Left lung (tissue), 10 donors: ENCODE measurements around the gene C11orf86. TPM values are rescaled to one million over a fixed set of nuclear protein-coding genes. Genes with fewer than 3 reads are reported as not detected.

Experiments
- ATAC-seq: fragments of 200-7000 bp; cut with Tn5 transposase; one replicate; pipeline ENCODE4 v1.9.1; 2020; ENCODE audit warnings: moderate library complexity
- DNase-seq, 4 donors: peaks; one replicate each; pipeline ENCODE4 v3.0.0-alpha.2; 2013 to 2020
- H3K27ac ChIP-seq, 2 donors: fragments of 200-600 bp; sonication (generic) in 1 of 2; one replicate each; pipeline versions ENCODE4 v1.5.0 to v1.8.0; 2020 to 2021
- H3K27me3 ChIP-seq, 2 donors: fragments of 200-600 bp; sonication (generic) in 1 of 2; one replicate each; pipeline versions ENCODE4 v1.5.0 to v1.8.0; 2020 to 2021
- H3K36me3 ChIP-seq, 2 donors: fragments of 200-600 bp; sonication (generic) in 1 of 2; one replicate each; pipeline versions ENCODE4 v1.5.0 to v1.8.0; 2020 to 2021
- H3K4me1 ChIP-seq, 2 donors: fragments of 200-600 bp; one replicate each; pipeline ENCODE4 v1.8.0; 2021
- H3K4me3 ChIP-seq, 2 donors: fragments of 200-600 bp; sonication (generic) in 1 of 2; one replicate each; pipeline versions ENCODE4 v1.5.0 to v1.8.0; 2020 to 2021; ENCODE audit warnings: mild to moderate bottlenecking in 1 of 2
- H3K9me3 ChIP-seq, 2 donors: fragments of 200-600 bp; sonication (generic) in 1 of 2; one replicate each; pipeline versions ENCODE4 v1.5.0 to v1.8.0; 2020 to 2021
- intact Hi-C, 2 donors: fragments of 100-400 bp; cut with DNase I; formaldehyde crosslinking; loops; one replicate each; pipeline versions ENCODE4 v1.11.2 to v1.14.2; 2022
- polyA plus RNA-seq, 6 donors: library from polyadenylated mRNA; unstranded; fragments of 120-200 nt; gene quantifications; one replicate each; pipeline ENCODE4 v1.2.1, GENCODE V29; 2013; ENCODE audit not compliant: insufficient read length in 6 of 6
- total RNA-seq, 2 donors: library from RNA; stranded (reverse); fragmentation: NEBNext Ultra II Directional; extraction: Animal tissue kit (Norgen Biotek cat#: 25700); gene quantifications; one replicate each; pipeline ENCODE4 v1.2.1, GENCODE V29; 2021
- TF ChIP-seq, protein P1 (sequence below), 2 donors: fragments of 200-600 bp; sonication (generic) in 1 of 2; IDR thresholded peaks; one replicate each; pipeline versions ENCODE4 v1.5.0 to v1.8.0; 2021; ENCODE audit warnings: antibody characterized with exemption in 2 of 2
- donor health status: DM: no; HTN: yes; CAD: no.
- donor health status: DM: no; HTN: no; CAD: no.

The C11orf86 gene
- total and polyA plus RNA-seq, 8 donors: not detected

- Histone ChIP-seq H3K9me3 (no peaks in the 10 kb centered on the region), H3K4me3 (no peak overlapping the region), H3K27ac (no peak overlapping the region), H3K36me3 (no peaks in the 10 kb centered on the region), H3K4me1 (no peaks in the 10 kb centered on the region), H3K27me3 (no peaks in the 10 kb centered on the region)
- DNase-seq (no peak), ATAC-seq (no peak)
- TF ChIP-seq, protein P1, sequence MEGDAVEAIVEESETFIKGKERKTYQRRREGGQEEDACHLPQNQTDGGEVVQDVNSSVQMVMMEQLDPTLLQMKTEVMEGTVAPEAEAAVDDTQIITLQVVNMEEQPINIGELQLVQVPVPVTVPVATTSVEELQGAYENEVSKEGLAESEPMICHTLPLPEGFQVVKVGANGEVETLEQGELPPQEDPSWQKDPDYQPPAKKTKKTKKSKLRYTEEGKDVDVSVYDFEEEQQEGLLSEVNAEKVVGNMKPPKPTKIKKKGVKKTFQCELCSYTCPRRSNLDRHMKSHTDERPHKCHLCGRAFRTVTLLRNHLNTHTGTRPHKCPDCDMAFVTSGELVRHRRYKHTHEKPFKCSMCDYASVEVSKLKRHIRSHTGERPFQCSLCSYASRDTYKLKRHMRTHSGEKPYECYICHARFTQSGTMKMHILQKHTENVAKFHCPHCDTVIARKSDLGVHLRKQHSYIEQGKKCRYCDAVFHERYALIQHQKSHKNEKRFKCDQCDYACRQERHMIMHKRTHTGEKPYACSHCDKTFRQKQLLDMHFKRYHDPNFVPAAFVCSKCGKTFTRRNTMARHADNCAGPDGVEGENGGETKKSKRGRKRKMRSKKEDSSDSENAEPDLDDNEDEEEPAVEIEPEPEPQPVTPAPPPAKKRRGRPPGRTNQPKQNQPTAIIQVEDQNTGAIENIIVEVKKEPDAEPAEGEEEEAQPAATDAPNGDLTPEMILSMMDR (IDR thresholded peaks at IDR 0.05): no peak
- intact Hi-C loops: no loop called here
Observed at GRCh38 chr11:66992041-66992440, 16.9 kb downstream of the C11orf86 start.

DNA sequence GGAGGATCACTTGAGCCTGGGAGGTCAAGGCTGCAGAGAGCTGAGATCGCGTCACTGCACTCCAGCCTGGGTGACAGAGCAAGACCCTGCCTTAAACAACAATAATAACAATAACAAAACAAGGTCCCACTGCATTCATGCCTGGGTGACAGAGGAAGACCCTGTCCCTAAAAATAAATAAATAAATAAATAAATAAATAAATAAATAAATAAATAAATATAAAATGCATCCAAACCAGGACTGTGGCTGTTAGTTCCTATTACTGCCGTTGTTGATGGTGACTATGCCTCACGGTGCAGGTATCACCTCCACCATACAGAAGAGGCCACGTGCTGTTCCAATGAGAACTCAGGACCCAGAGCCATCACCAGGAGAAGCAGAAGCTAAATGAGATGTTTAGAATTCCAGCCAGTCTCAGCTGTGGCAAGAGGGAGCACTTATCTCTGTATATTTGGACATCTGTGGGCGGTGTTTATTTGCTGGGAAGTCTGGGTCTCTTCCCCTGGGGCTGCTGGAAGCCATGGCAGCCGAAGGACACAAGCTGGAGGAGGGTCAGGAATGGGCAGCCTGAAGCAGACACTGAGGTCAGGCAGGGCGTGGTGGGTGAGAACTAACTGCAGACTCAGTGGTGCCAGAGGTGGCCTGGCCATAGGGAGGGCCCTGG lies 21.6 kb downstream of the C11orf86 start:
- Histone ChIP-seq H3K27me3 (no peaks in the 10 kb centered on the region), H3K9me3 (no peaks in the 10 kb centered on the region), H3K27ac (no peak overlapping the region), H3K36me3 (no peaks in the 10 kb centered on the region), H3K4me1 (no peaks in the 10 kb centered on the region), H3K4me3 (no peak overlapping the region)
- intact Hi-C loops: no loop called here
- ATAC-seq (peak; percentile 49), DNase-seq (no peak)
- TF ChIP-seq, protein P1 (IDR thresholded peaks at IDR 0.05): no peak

- intact Hi-C loops: no loop called here
Observed at GRCh38 chr11:66999555-66999954, 24.5 kb downstream of the C11orf86 start.

GRCh38 chr11:67001332-67001731 lies 26.2 kb downstream of the C11orf86 start:
- DNase-seq (no peak), ATAC-seq (no peak)
- Histone ChIP-seq H3K4me3 (no peak overlapping the region), H3K27me3 (no peaks in the 10 kb centered on the region), H3K9me3 (no peaks in the 10 kb centered on the region), H3K27ac (no peak overlapping the region), H3K36me3 (no peaks in the 10 kb centered on the region), H3K4me1 (no peaks in the 10 kb centered on the region)
- TF ChIP-seq, protein P1 (IDR thresholded peaks at IDR 0.05): no peak
- intact Hi-C loops: no loop called here

More at GRCh38 chr11:66999555-66999954, 24.5 kb downstream of the C11orf86 start:
- Histone ChIP-seq H3K4me1 (no peaks in the 10 kb centered on the region), H3K4me3 (no peak overlapping the region), H3K9me3 (no peaks in the 10 kb centered on the region), H3K36me3 (no peaks in the 10 kb centered on the region), H3K27ac (no peak overlapping the region), H3K27me3 (no peaks in the 10 kb centered on the region)
- DNase-seq (no peak), ATAC-seq (no peak)
- TF ChIP-seq, protein P1 (IDR thresholded peaks at IDR 0.05): no peak

GRCh38 chr11:67002297-67002913 lies 27.3 kb downstream of the C11orf86 start:
- H3K4me3 ChIP-seq: no peak overlapping the region
- intact Hi-C loops: no loop called here
- no peaks in the 10 kb centered on the region for H3K9me3 ChIP-seq
- no peak overlapping the region for H3K27ac ChIP-seq
- DNase-seq (no peak), ATAC-seq (no peak)
- no peaks in the 10 kb centered on the region for H3K27me3 ChIP-seq
- TF ChIP-seq, protein P1 (IDR thresholded peaks at IDR 0.05): no peak
- no peaks in the 10 kb centered on the region for H3K36me3 ChIP-seq
- no peaks in the 10 kb centered on the region for H3K4me1 ChIP-seq
